Measurements from ENCODE around the gene CCDC27. TPM values are rescaled to one million over a fixed set of nuclear protein-coding genes. Genes with fewer than 3 reads are reported as not detected.

The CCDC27 gene
- total and polyA plus RNA-seq, 2 of the 8 experiments (the other 6 are each of a cell fraction or from before 2014, with no cell fraction given) = 0.15 TPM; not detected in 1

- no peak for TF ChIP-seq POLR2AphosphoS5 (IDR thresholded peaks at IDR 0.05; ENCODE audit: low read depth, low read length)
- TF ChIP-seq TCF12 (IDR thresholded peaks at IDR 0.05; ENCODE audit: low read depth, low read length) = no peak
- no peak for TF ChIP-seq GABPA (IDR thresholded peaks at IDR 0.05; ENCODE audit: borderline replicate concordance, insufficient read depth, low read length)
- no peak for TF ChIP-seq JUND (IDR thresholded peaks at IDR 0.05; ENCODE audit: low read length)
- TF ChIP-seq POU5F1 (IDR thresholded peaks at IDR 0.05; ENCODE audit: low read depth, low read length) = no peak
Measured at GRCh38 chr1:3753656-3754454, 1.6 kb downstream of the CCDC27 start (continued).

Data from H1 (cell line).